MCF 10A (cell line): ENCODE results near the gene APBB1. TPM values are rescaled to one million over a fixed set of nuclear protein-coding genes. Genes with fewer than 3 reads are reported as not detected.
A peak's percentile ranks its signal among the peaks of the same experiment; 100 is the strongest.

Source experiments
- Bru-seq: library from RNA; stranded (reverse); fragments of 400-500 nt; gene quantifications from one replicate; lab custom pipeline; 2021; lab: Mats Ljungman, UMichigan
- BruChase-seq, 2 experiments: library from RNA; stranded (reverse); fragments of 400-500 nt; gene quantifications; one replicate each; lab custom pipeline; 2021; lab: Mats Ljungman, UMichigan
- BruUV-seq: library from RNA; stranded (reverse); fragments of 400-500 nt; replicated peaks from 2 replicates; lab custom pipeline; 2021; lab: Mats Ljungman, UMichigan
- CTCF ChIA-PET: fragments of 300-600 bp; sonication (Branson Sonifier 250); formaldehyde crosslinking; extraction: SDS; loops from one replicate; lab custom pipeline; 2021; ENCODE audit warnings: antibody characterized with exemption, inconsistent platforms; lab: Yijun Ruan, JAX
- POLR2A ChIA-PET: fragments of 300-600, 350-650 bp; sonication (Branson Sonifier 250); formaldehyde crosslinking; extraction: SDS; loops from one replicate; lab custom pipeline; 2020; ENCODE audit warnings: antibody characterized with exemption, inconsistent platforms; lab: Yijun Ruan, JAX
- DNase-seq: peaks from one replicate; pipeline ENCODE4 v3.0.0-alpha.2; 2018; ENCODE audit not compliant: unreplicated experiment
- H3K27ac Mint-ChIP-seq: one replicate; pipeline ENCODE4 v1.8.0; 2022; ENCODE audit warnings: mild to moderate bottlenecking, low read depth, mixed read lengths; ENCODE audit not compliant: unreplicated experiment
- H3K27me3 Mint-ChIP-seq: one replicate; pipeline ENCODE4 v1.8.0; 2022; ENCODE audit warnings: mixed read lengths; ENCODE audit not compliant: insufficient read depth, unreplicated experiment
- H3K36me3 Mint-ChIP-seq: one replicate; pipeline ENCODE4 v1.8.0; 2022; ENCODE audit warnings: mild to moderate bottlenecking, moderate library complexity, mixed read lengths; ENCODE audit not compliant: insufficient read depth, unreplicated experiment
- H3K4me1 Mint-ChIP-seq: one replicate; pipeline ENCODE4 v1.8.0; 2022; ENCODE audit warnings: mixed read lengths; ENCODE audit not compliant: insufficient read depth, unreplicated experiment
- H3K4me3 Mint-ChIP-seq: one replicate; pipeline ENCODE4 v1.8.0; 2022; ENCODE audit warnings: mild to moderate bottlenecking, moderate library complexity, mixed read lengths; ENCODE audit not compliant: unreplicated experiment
- H3K9me3 Mint-ChIP-seq: one replicate; pipeline ENCODE4 v1.8.0; 2022; ENCODE audit warnings: mixed read lengths; ENCODE audit not compliant: unreplicated experiment
- CTCF ChIP-seq: fragments of 200-600 bp; IDR thresholded peaks from one replicate; pipeline ENCODE4 v1.8.0; 2022; ENCODE audit warnings: antibody characterized with exemption, mild to moderate bottlenecking; ENCODE audit not compliant: unreplicated experiment
- intact Hi-C: fragments of 100-400 bp; cut with micrococcal nuclease; formaldehyde crosslinking; loops from 2 replicates; pipeline ENCODE4 v1.14.1; 2022
- long read RNA-seq: library from polyadenylated mRNA; stranded (forward); transcript quantifications from one replicate; pipeline ENCODE4 v2.0.0, GENCODE V29; 2022
- total RNA-seq: library from RNA; stranded (reverse); gene quantifications from 2 replicates; pipeline ENCODE4 v1.2.3, GENCODE V29; 2022

Gene APBB1
- total RNA-seq (0.89 and 1.3 TPM in 2 replicates), Bru-seq, nascent RNA (percentile 21 among the genes with signal in this experiment), BruChase-seq, experiment 1, labeled RNA remaining after a 6-hour chase (percentile 29 among the genes with signal in this experiment), BruChase-seq, experiment 2, labeled RNA remaining after a 2-hour chase (percentile 17 among the genes with signal in this experiment)
- long read RNA-seq, partial matches to known transcripts = 0 of 1 reads
- long read RNA-seq, other reads (novel, unspliced or antisense) = 0 of 1 reads

GRCh38 chr11:6419009-6419631 is at the start of gene APBB1:
TSS of gene APBB1 (minus strand) at chr11:6419094. CDS start at chr11:6411347, 7,747 bp downstream.
- intact Hi-C loops = no loop called here
- Mint-ChIP-seq H3K9me3 (no peaks in the 10 kb centered on the region), H3K27ac (no peak within 1 kb of the TSS)

GRCh38 chr11:6459099-6459450 is 40.2 kb upstream of the APBB1 start:
- ChIA-PET CTCF (interaction anchor here (0.6 to 1.7 kb wide), 6 partner anchors 8 to 319 kb away, joined by 3 to 7 read pairs (median 4); no protein-coding TSS in a partner anchor), POLR2A (no interaction called here)
- TF ChIP-seq CTCF = no peak
- Mint-ChIP-seq H3K27me3 (no peaks in the 10 kb centered on the region), H3K27ac (no peak overlapping the region), H3K9me3 (no peaks in the 10 kb centered on the region), H3K4me3 (no peak overlapping the region), H3K36me3 (peaks cover 5% of the 10 kb centered on the region), H3K4me1 (no peaks in the 10 kb centered on the region)
- intact Hi-C loops = no loop called here
- BruUV-seq = no TSS peak
- DNase-seq = no peak

More at GRCh38 chr11:6419009-6419631, at the start of gene APBB1:
- ChIA-PET POLR2A (interaction anchor here (0.6 to 1.4 kb wide), 6 partner anchors 13 to 100 kb away, joined by 3 to 10 read pairs (median 5); partner anchors contain the start of genes ARFIP2, SMPD1 and TIMM10B), CTCF (interaction anchor here (0.6 to 5.9 kb wide), 8 partner anchors 24 to 95 kb away, joined by 3 to 38 read pairs (median 4); partner anchors contain the start of gene HPX)
- no peak for DNase-seq
- H3K4me1 Mint-ChIP-seq = no peaks in the 10 kb centered on the region
- BruUV-seq = no TSS peak
- H3K27me3 Mint-ChIP-seq = peaks cover 37% of the 10 kb centered on the region
- no peaks in the 10 kb centered on the region for H3K36me3 Mint-ChIP-seq
- H3K4me3 Mint-ChIP-seq = peak within 1 kb of the TSS; percentile 45
- TF ChIP-seq CTCF = no peak

GRCh38 chr11:6458352-6459098 is 39.6 kb upstream of the APBB1 start:
- Mint-ChIP-seq H3K9me3 (no peaks in the 10 kb centered on the region), H3K4me3 (no peak overlapping the region), H3K4me1 (no peaks in the 10 kb centered on the region), H3K36me3 (peaks cover 1% of the 10 kb centered on the region), H3K27ac (no peak overlapping the region), H3K27me3 (no peaks in the 10 kb centered on the region)
- intact Hi-C loops = no loop called here
- CTCF ChIA-PET = interaction anchor here (0.6 to 1.4 kb wide), 3 partner anchors 7 to 319 kb away, joined by 3 to 4 read pairs (median 4); no protein-coding TSS in a partner anchor
- POLR2A ChIA-PET = no interaction called here
- no peak for TF ChIP-seq CTCF
- BruUV-seq = no TSS peak
- DNase-seq = no peak
